ENCODE data around the gene RELN. TPM values are rescaled to one million over a fixed set of nuclear protein-coding genes. Genes with fewer than 3 reads are reported as not detected.

The RELN gene
- total RNA-seq, 1 experiment from 2014 or later: 0.24 TPM

GRCh38 chr7:104008107-104008506 lies 18.6 kb upstream of the RELN start:
- Histone ChIP-seq H3K36me3 (replicated peaks; ENCODE audit: control insufficient read depth, insufficient read depth, low read length) (no peaks in the 10 kb centered on the region), H3K4me3 (ENCODE audit: insufficient read depth, low read depth, low read length) (no peak overlapping the region), H3K27me3 (ENCODE audit: control insufficient read depth, insufficient read depth, low read length) (no peaks in the 10 kb centered on the region)
- no peak for DNase-seq

GRCh38 chr7:104007614-104008013 lies 18.2 kb upstream of the RELN start:
- no peaks in the 10 kb centered on the region for H3K27me3 ChIP-seq (ENCODE audit: control insufficient read depth, insufficient read depth, low read length)
- DNase-seq: no peak
- no peaks in the 10 kb centered on the region for H3K36me3 ChIP-seq (replicated peaks; ENCODE audit: control insufficient read depth, insufficient read depth, low read length)
- no peak overlapping the region for H3K4me3 ChIP-seq (ENCODE audit: insufficient read depth, low read depth, low read length)

- Histone ChIP-seq H3K36me3 (replicated peaks; ENCODE audit: control insufficient read depth, insufficient read depth, low read length) (no peaks in the 10 kb centered on the region), H3K27me3 (ENCODE audit: control insufficient read depth, insufficient read depth, low read length) (no peaks in the 10 kb centered on the region), H3K4me3 (ENCODE audit: insufficient read depth, low read depth, low read length) (no peak overlapping the region)
- DNase-seq: no peak
These were observed 15.7 kb upstream of the RELN start for GRCh38 chr7:104005197-104005596.

GRCh38 chr7:103996639-103997038 lies 7.2 kb upstream of the RELN start:
- Histone ChIP-seq H3K4me3 (ENCODE audit: insufficient read depth, low read depth, low read length) (no peak overlapping the region), H3K27me3 (ENCODE audit: control insufficient read depth, insufficient read depth, low read length) (peaks cover 8% of the 10 kb centered on the region), H3K36me3 (replicated peaks; ENCODE audit: control insufficient read depth, insufficient read depth, low read length) (no peaks in the 10 kb centered on the region)
- DNase-seq: no peak

- Histone ChIP-seq H3K4me3 (ENCODE audit: insufficient read depth, low read depth, low read length) (no peak overlapping the region), H3K27me3 (ENCODE audit: control insufficient read depth, insufficient read depth, low read length) (peaks cover 13% of the 10 kb centered on the region), H3K36me3 (replicated peaks; ENCODE audit: control insufficient read depth, insufficient read depth, low read length) (no peaks in the 10 kb centered on the region)
These were observed 6.6 kb upstream of the RELN start for GRCh38 chr7:103996017-103996551.

GRCh38 chr7:103995554-103995953 lies 6.1 kb upstream of the RELN start:
- no peak for DNase-seq
- Histone ChIP-seq H3K36me3 (replicated peaks; ENCODE audit: control insufficient read depth, insufficient read depth, low read length) (no peaks in the 10 kb centered on the region), H3K27me3 (ENCODE audit: control insufficient read depth, insufficient read depth, low read length) (peaks cover 18% of the 10 kb centered on the region), H3K4me3 (ENCODE audit: insufficient read depth, low read depth, low read length) (no peak overlapping the region)

More at GRCh38 chr7:103996017-103996551, 6.6 kb upstream of the RELN start:
- no peak for DNase-seq

- Histone ChIP-seq H3K4me3 (ENCODE audit: insufficient read depth, low read depth, low read length) (no peak overlapping the region), H3K27me3 (ENCODE audit: control insufficient read depth, insufficient read depth, low read length) (peaks cover 36% of the 10 kb centered on the region), H3K36me3 (replicated peaks; ENCODE audit: control insufficient read depth, insufficient read depth, low read length) (no peaks in the 10 kb centered on the region)
These were observed 4.1 kb upstream of the RELN start for GRCh38 chr7:103993551-103993950.

GRCh38 chr7:103991406-103991805 lies 1.9 kb upstream of the RELN start:
- Histone ChIP-seq H3K36me3 (replicated peaks; ENCODE audit: control insufficient read depth, insufficient read depth, low read length) (no peaks in the 10 kb centered on the region), H3K27me3 (ENCODE audit: control insufficient read depth, insufficient read depth, low read length) (peaks cover 53% of the 10 kb centered on the region), H3K4me3 (ENCODE audit: insufficient read depth, low read depth, low read length) (no peak overlapping the region)
- DNase-seq: no peak

More at GRCh38 chr7:103993551-103993950, 4.1 kb upstream of the RELN start:
- DNase-seq: no peak

- peaks cover 56% of the 10 kb centered on the region for H3K27me3 ChIP-seq (ENCODE audit: control insufficient read depth, insufficient read depth, low read length)
- DNase-seq: no peak
- no peak overlapping the region for H3K4me3 ChIP-seq (ENCODE audit: insufficient read depth, low read depth, low read length)
- no peaks in the 10 kb centered on the region for H3K36me3 ChIP-seq (replicated peaks; ENCODE audit: control insufficient read depth, insufficient read depth, low read length)
These were observed 1.5 kb upstream of the RELN start for GRCh38 chr7:103990991-103991390.

GRCh38 chr7:103989785-103990767 lies 618 bp upstream of the RELN start:
- peak; percentile 78 for DNase-seq
- Histone ChIP-seq H3K27me3 (ENCODE audit: control insufficient read depth, insufficient read depth, low read length) (peaks cover 63% of the 10 kb centered on the region), H3K4me3 (ENCODE audit: insufficient read depth, low read depth, low read length) (peak overlapping the region; percentile 48), H3K36me3 (replicated peaks; ENCODE audit: control insufficient read depth, insufficient read depth, low read length) (no peaks in the 10 kb centered on the region)

GRCh38 chr7:103988468-103989199 lies 824 bp downstream of the RELN start:
- Histone ChIP-seq H3K4me3 (ENCODE audit: insufficient read depth, low read depth, low read length) (peak overlapping the region; percentile 45), H3K36me3 (replicated peaks; ENCODE audit: control insufficient read depth, insufficient read depth, low read length) (no peaks in the 10 kb centered on the region), H3K27me3 (ENCODE audit: control insufficient read depth, insufficient read depth, low read length) (peaks cover 63% of the 10 kb centered on the region)
- peak; percentile 50 for DNase-seq

GRCh38 chr7:103987451-103987850 lies 2.0 kb downstream of the RELN start:
- DNase-seq: no peak
- Histone ChIP-seq H3K27me3 (ENCODE audit: control insufficient read depth, insufficient read depth, low read length) (peaks cover 63% of the 10 kb centered on the region), H3K36me3 (replicated peaks; ENCODE audit: control insufficient read depth, insufficient read depth, low read length) (no peaks in the 10 kb centered on the region), H3K4me3 (ENCODE audit: insufficient read depth, low read depth, low read length) (no peak overlapping the region)

GRCh38 chr7:103985565-103986126 lies 3.8 kb downstream of the RELN start:
- Histone ChIP-seq H3K27me3 (ENCODE audit: control insufficient read depth, insufficient read depth, low read length) (peaks cover 45% of the 10 kb centered on the region), H3K4me3 (ENCODE audit: insufficient read depth, low read depth, low read length) (no peak overlapping the region), H3K36me3 (replicated peaks; ENCODE audit: control insufficient read depth, insufficient read depth, low read length) (no peaks in the 10 kb centered on the region)
- DNase-seq: no peak

- H3K27me3 ChIP-seq (ENCODE audit: control insufficient read depth, insufficient read depth, low read length): peaks cover 32% of the 10 kb centered on the region
- no peak overlapping the region for H3K4me3 ChIP-seq (ENCODE audit: insufficient read depth, low read depth, low read length)
These were observed 5.4 kb downstream of the RELN start for GRCh38 chr7:103984050-103984449.

More at GRCh38 chr7:103984050-103984449, 5.4 kb downstream of the RELN start:
- no peak for DNase-seq
- no peaks in the 10 kb centered on the region for H3K36me3 ChIP-seq (replicated peaks; ENCODE audit: control insufficient read depth, insufficient read depth, low read length)
